GM23338 (cell line): Measurements from ENCODE around the gene TENT4B. TPM values are rescaled to one million over a fixed set of nuclear protein-coding genes. Genes with fewer than 3 reads are reported as not detected.

ENCODE experiments used
- ATAC-seq: fragments of 200-7000 bp; cut with Tn5 transposase; 3 replicates; pipeline ENCODE4 v1.9.1; 2020
- DNase-seq: peaks from one replicate; pipeline ENCODE4 v3.0.0-alpha.2; 2015; ENCODE audit warnings: low spot score
- H2AFZ ChIP-seq: fragments of 200-600 bp; sonication (generic); 2 replicates; pipeline ENCODE4 v1.8.0; 2016; ENCODE audit warnings: antibody characterized with exemption, mild to moderate bottlenecking, moderate library complexity
- H3F3A ChIP-seq: fragments of 200-600 bp; sonication (generic); replicated peaks from 2 replicates; pipeline ENCODE4 v1.8.0; 2017; ENCODE audit warnings: antibody characterized with exemption, mixed run types, low read depth
- H3K27ac ChIP-seq: fragments of 200-600 bp; sonication (generic); 2 replicates; pipeline ENCODE4 v1.6.1; 2016; ENCODE audit warnings: low read depth
- H3K27me3 ChIP-seq: fragments of 200-600 bp; sonication (generic); 2 replicates; pipeline ENCODE4 v1.8.0; 2016; ENCODE audit warnings: mild to moderate bottlenecking, mixed run types, moderate library complexity; ENCODE audit not compliant: insufficient read depth
- H3K36me3 ChIP-seq: fragments of 200-600 bp; sonication (generic); 2 replicates; pipeline ENCODE4 v1.8.0; 2016; ENCODE audit warnings: mild to moderate bottlenecking; ENCODE audit not compliant: insufficient read depth
- H3K4me1 ChIP-seq: fragments of 200-600 bp; sonication (generic); 2 replicates; pipeline ENCODE4 v1.8.0; 2016; ENCODE audit warnings: mild to moderate bottlenecking, moderate library complexity; ENCODE audit not compliant: insufficient read depth
- H3K4me2 ChIP-seq: fragments of 200-600 bp; sonication (generic); 2 replicates; pipeline ENCODE4 v1.7.1; 2017; ENCODE audit warnings: mixed run types
- H3K4me3 ChIP-seq: fragments of 200-600 bp; sonication (generic); 2 replicates; pipeline ENCODE4 v1.6.1; 2016; ENCODE audit warnings: mixed run types
- H3K79me2 ChIP-seq: fragments of 200-600 bp; sonication (generic); replicated peaks from 2 replicates; pipeline ENCODE4 v1.8.0; 2017; ENCODE audit warnings: mild to moderate bottlenecking; ENCODE audit not compliant: insufficient read depth
- H3K9me2 ChIP-seq: fragments of 200-600 bp; sonication (generic); 2 replicates; pipeline ENCODE4 v1.8.0; 2017; ENCODE audit not compliant: insufficient read depth
- H4K20me1 ChIP-seq: fragments of 200-600 bp; sonication (generic); replicated peaks from 2 replicates; pipeline ENCODE4 v1.8.0; 2017; ENCODE audit warnings: mild to moderate bottlenecking; ENCODE audit not compliant: insufficient read depth
- H3K27ac Mint-ChIP-seq: 2 replicates; pipeline ENCODE4 v1.8.0; 2020; ENCODE audit warnings: inconsistent platforms, mild to moderate bottlenecking, moderate library complexity, mixed read lengths
- H3K27me3 Mint-ChIP-seq: 3 replicates; pipeline ENCODE4 v1.8.0; 2022; ENCODE audit warnings: low read depth, mild to moderate bottlenecking, moderate library complexity, mixed read lengths, inconsistent platforms; ENCODE audit not compliant: insufficient read depth, poor library complexity
- H3K36me3 Mint-ChIP-seq: 3 replicates; pipeline ENCODE4 v1.8.0; 2021; ENCODE audit warnings: low read depth, mild to moderate bottlenecking, inconsistent platforms, moderate library complexity, mixed read lengths
- H3K4me1 Mint-ChIP-seq: 3 replicates; pipeline ENCODE4 v1.8.0; 2020; ENCODE audit warnings: mild to moderate bottlenecking, inconsistent platforms, mixed read lengths
- H3K4me3 Mint-ChIP-seq: 3 replicates; pipeline ENCODE4 v1.8.0; 2021; ENCODE audit warnings: moderate library complexity, mild to moderate bottlenecking, inconsistent platforms, mixed read lengths
- H3K9me3 Mint-ChIP-seq: 3 replicates; pipeline ENCODE4 v1.8.0; 2020; ENCODE audit warnings: moderate library complexity, mild to moderate bottlenecking, inconsistent platforms, mixed read lengths
- CREB1 ChIP-seq: fragments of 250-450 bp; sonication (Bioruptor Pico); IDR thresholded peaks from 2 replicates; pipeline ENCODE4 v1.5.0; 2020; ENCODE audit warnings: low read depth, mild to moderate bottlenecking, moderate library complexity
- EZH2 ChIP-seq: fragments of 200-600 bp; sonication (generic); IDR thresholded peaks from one replicate; pipeline ENCODE4 v1.8.0; 2017; ENCODE audit warnings: antibody characterized with exemption, mild to moderate bottlenecking, low read depth; ENCODE audit not compliant: unreplicated experiment
- EZH2phosphoT487 ChIP-seq: fragments of 200-600 bp; sonication (generic); IDR thresholded peaks from one replicate; pipeline ENCODE4 v1.8.1; 2018; ENCODE audit warnings: antibody characterized with exemption; ENCODE audit not compliant: unreplicated experiment
- JUNB ChIP-seq: IDR thresholded peaks from one replicate; pipeline ENCODE4 v1.6.1; 2016; ENCODE audit warnings: antibody characterized with exemption; ENCODE audit not compliant: unreplicated experiment
- NANOG ChIP-seq: IDR thresholded peaks from 2 replicates; pipeline ENCODE4 v1.6.1; 2016; ENCODE audit warnings: antibody characterized with exemption, borderline replicate concordance
- POLR2AphosphoS5 ChIP-seq: IDR thresholded peaks from 2 replicates; pipeline ENCODE4 v1.6.1; 2016; ENCODE audit warnings: antibody characterized with exemption, low read depth
- REST ChIP-seq: IDR thresholded peaks from one replicate; pipeline ENCODE4 v1.6.1; 2018; ENCODE audit warnings: antibody characterized with exemption; ENCODE audit not compliant: unreplicated experiment
- STAT1 ChIP-seq: IDR thresholded peaks from one replicate; pipeline ENCODE4 v1.6.1; 2016; ENCODE audit warnings: antibody characterized with exemption; ENCODE audit not compliant: unreplicated experiment
- ZNF114 ChIP-seq: fragments of 250-450 bp; sonication (Bioruptor Pico); IDR thresholded peaks from 2 replicates; pipeline ENCODE4 v1.5.0; 2020; ENCODE audit warnings: mild to moderate bottlenecking, moderate library complexity
- ZNF331 ChIP-seq: fragments of 250-450 bp; sonication (Bioruptor Pico); IDR thresholded peaks from 2 replicates; pipeline ENCODE4 v1.5.0; 2020; ENCODE audit warnings: low read depth, mild to moderate bottlenecking, moderate library complexity
- ZNF462 ChIP-seq: fragments of 250-450 bp; sonication (Bioruptor Pico); IDR thresholded peaks from 2 replicates; pipeline ENCODE4 v1.5.0; 2020; ENCODE audit warnings: mild to moderate bottlenecking, moderate library complexity
- polyA plus RNA-seq: library from polyadenylated mRNA; unstranded; fragments of >200 nt; fragmentation: Nextera tagmentation; extraction: Ambion mirVana; gene quantifications from 2 replicates; pipeline ENCODE4 v1.2.1, GENCODE V29; 2016
- total RNA-seq: library from RNA; depleted of rRNA; stranded (reverse); fragments of >200 nt; shearing (Covaris generic); gene quantifications from 2 replicates; pipeline ENCODE4 v1.2.3, GENCODE V29; 2014
- TF ChIP-seq, protein P1 (sequence below), 2 experiments: fragments of 200-600 bp in 1 of 2; sonication (generic) in 1 of 2; conservative IDR thresholded peaks; 2 replicates each; pipeline versions ENCODE4 v1.5.1 to v1.6.1; 2016 to 2017; ENCODE audit warnings: antibody characterized with exemption in 2 of 2, low read depth in 2 of 2, mild to moderate bottlenecking in 2 of 2, moderate library complexity in 1 of 2
- TF ChIP-seq, protein P2 (sequence below): IDR thresholded peaks from 2 replicates; pipeline ENCODE4 v1.6.1; 2016; ENCODE audit warnings: antibody characterized with exemption

The TENT4B gene
- total and polyA plus RNA-seq, 2 experiments from 2014 or later = 17.6 to 21.3 TPM

GRCh38 chr16:50146479-50147435 lies 6.3 kb upstream of the TENT4B start:
- Histone ChIP-seq H3K9me2 (no peaks in the 10 kb centered on the region), H3F3A (no peaks in the 10 kb centered on the region), H3K36me3 (no peaks in the 10 kb centered on the region), H3K4me1 (no peaks in the 10 kb centered on the region), H3K4me2 (no peak overlapping the region), H2AFZ (peak overlapping the region; percentile 3), H3K79me2 (no peaks in the 10 kb centered on the region), H3K27ac (no peak overlapping the region), H3K27me3 (no peaks in the 10 kb centered on the region), H4K20me1 (no peaks in the 10 kb centered on the region), H3K4me3 (no peak overlapping the region)
- peaks cover 4% of the 10 kb centered on the region for H3K27me3 Mint-ChIP-seq
- DNase-seq (no peak), ATAC-seq (no peak)
- TF ChIP-seq, protein P1, sequence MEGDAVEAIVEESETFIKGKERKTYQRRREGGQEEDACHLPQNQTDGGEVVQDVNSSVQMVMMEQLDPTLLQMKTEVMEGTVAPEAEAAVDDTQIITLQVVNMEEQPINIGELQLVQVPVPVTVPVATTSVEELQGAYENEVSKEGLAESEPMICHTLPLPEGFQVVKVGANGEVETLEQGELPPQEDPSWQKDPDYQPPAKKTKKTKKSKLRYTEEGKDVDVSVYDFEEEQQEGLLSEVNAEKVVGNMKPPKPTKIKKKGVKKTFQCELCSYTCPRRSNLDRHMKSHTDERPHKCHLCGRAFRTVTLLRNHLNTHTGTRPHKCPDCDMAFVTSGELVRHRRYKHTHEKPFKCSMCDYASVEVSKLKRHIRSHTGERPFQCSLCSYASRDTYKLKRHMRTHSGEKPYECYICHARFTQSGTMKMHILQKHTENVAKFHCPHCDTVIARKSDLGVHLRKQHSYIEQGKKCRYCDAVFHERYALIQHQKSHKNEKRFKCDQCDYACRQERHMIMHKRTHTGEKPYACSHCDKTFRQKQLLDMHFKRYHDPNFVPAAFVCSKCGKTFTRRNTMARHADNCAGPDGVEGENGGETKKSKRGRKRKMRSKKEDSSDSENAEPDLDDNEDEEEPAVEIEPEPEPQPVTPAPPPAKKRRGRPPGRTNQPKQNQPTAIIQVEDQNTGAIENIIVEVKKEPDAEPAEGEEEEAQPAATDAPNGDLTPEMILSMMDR (conservative IDR thresholded peaks at IDR 0.05; ENCODE audit: low read depth in 2 of 2) = no peak
- TF ChIP-seq REST (no peak), ZNF331 (CRISPR knock-in tag) (no peak), STAT1 (no peak), NANOG (no peak), EZH2phosphoT487 (no peak), ZNF114 (CRISPR knock-in tag) (no peak), EZH2 (no peak), CREB1 (CRISPR knock-in tag) (no peak), POLR2AphosphoS5 (no peak), JUNB (no peak), ZNF462 (CRISPR knock-in tag) (no peak)
- TF ChIP-seq, protein P2, sequence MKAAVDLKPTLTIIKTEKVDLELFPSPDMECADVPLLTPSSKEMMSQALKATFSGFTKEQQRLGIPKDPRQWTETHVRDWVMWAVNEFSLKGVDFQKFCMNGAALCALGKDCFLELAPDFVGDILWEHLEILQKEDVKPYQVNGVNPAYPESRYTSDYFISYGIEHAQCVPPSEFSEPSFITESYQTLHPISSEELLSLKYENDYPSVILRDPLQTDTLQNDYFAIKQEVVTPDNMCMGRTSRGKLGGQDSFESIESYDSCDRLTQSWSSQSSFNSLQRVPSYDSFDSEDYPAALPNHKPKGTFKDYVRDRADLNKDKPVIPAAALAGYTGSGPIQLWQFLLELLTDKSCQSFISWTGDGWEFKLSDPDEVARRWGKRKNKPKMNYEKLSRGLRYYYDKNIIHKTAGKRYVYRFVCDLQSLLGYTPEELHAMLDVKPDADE = no peak
- H3K27ac Mint-ChIP-seq = no peak overlapping the region
- no peak overlapping the region for H3K4me3 Mint-ChIP-seq
- no peaks in the 10 kb centered on the region; the same call in 2 of the 3 replicates for H3K36me3 Mint-ChIP-seq
- no peaks in the 10 kb centered on the region; the same call in 1 of the 3 replicates for H3K4me1 Mint-ChIP-seq
- H3K9me3 Mint-ChIP-seq = no peaks in the 10 kb centered on the region
